H1 (cell line): ENCODE measurements around the gene NEURL1. TPM values are rescaled to one million over a fixed set of nuclear protein-coding genes. Genes with fewer than 3 reads are reported as not detected.

Experiments
- CTCF ChIA-PET: fragments of 300-600 bp; sonication (Branson Sonifier 250); formaldehyde crosslinking; loops from one replicate; lab custom pipeline; 2021; ENCODE audit not compliant: partially characterized antibody; lab: Charles Lee
- POLR2A ChIA-PET: fragments of 300-600 bp; sonication (Branson Sonifier 250); formaldehyde crosslinking; loops from one replicate; lab custom pipeline; 2021; ENCODE audit warnings: inconsistent platforms; ENCODE audit not compliant: partially characterized antibody; lab: Charles Lee
- DNase-seq, 2 experiments: peaks; one replicate each; pipeline versions ENCODE4 v3.0.0 to v3.0.0-alpha.2; 2010 to 2022; ENCODE audit warnings: low spot score in 2 of 2, low read depth in 1 of 2, mixed read lengths in 1 of 2
- FAIRE-seq: peaks from 2 replicates; lab custom pipeline; 2011; peaks lifted over from hg19 to GRCh38; lab: Jason Lieb, UNC
- H2AFZ ChIP-seq: 2 replicates; pipeline ENCODE4 v1.8.1; 2012; ENCODE audit warnings: low read length, inconsistent platforms
- H2AK5ac ChIP-seq: 2 replicates; pipeline ENCODE4 v1.6.1; 2013; ENCODE audit warnings: low read depth, low read length
- H2BK120ac ChIP-seq: replicated peaks from 2 replicates; pipeline ENCODE3; 2013; ENCODE audit warnings: low read depth, low read length, inconsistent platforms
- H2BK12ac ChIP-seq: 2 replicates; pipeline ENCODE4 v1.6.1; 2013; ENCODE audit warnings: low read depth, low read length
- H2BK15ac ChIP-seq: 2 replicates; pipeline ENCODE4 v1.6.1; 2013; ENCODE audit warnings: low read length
- H2BK20ac ChIP-seq: 2 replicates; pipeline ENCODE4 v1.6.1; 2013; ENCODE audit warnings: low read length
- H2BK5ac ChIP-seq: 2 replicates; pipeline ENCODE4 v1.6.1; 2013; ENCODE audit warnings: low read depth, low read length
- H3K14ac ChIP-seq: 2 replicates; pipeline ENCODE4 v1.6.1; 2013; ENCODE audit warnings: inconsistent platforms; ENCODE audit not compliant: insufficient read length
- H3K18ac ChIP-seq: 2 replicates; pipeline ENCODE4 v1.6.1; 2013; ENCODE audit warnings: low read length; ENCODE audit errors: extremely low read depth
- H3K23ac ChIP-seq: 2 replicates; pipeline ENCODE4 v1.6.1; 2013; ENCODE audit warnings: inconsistent platforms; ENCODE audit not compliant: insufficient read length
- H3K23me2 ChIP-seq: 2 replicates; pipeline ENCODE4 v1.6.1; 2013; ENCODE audit warnings: low read depth, low read length
- H3K27ac ChIP-seq: 2 replicates; pipeline ENCODE4 v1.6.1; 2011; ENCODE audit warnings: low read depth, low read length, inconsistent platforms
- H3K27me3 ChIP-seq, 4 experiments: replicated peaks in 1 of 4; 1 replicate in 1 of 4; 2 replicates in 3 of 4; pipeline versions ENCODE4 v1.6.1 to v1.8.1; 2011 to 2013; ENCODE audit warnings: low read length in 3 of 4, mild to moderate bottlenecking in 3 of 4, inconsistent platforms in 2 of 4, mixed read lengths in 2 of 4, moderate library complexity in 1 of 4; ENCODE audit not compliant: control insufficient read depth in 3 of 4, insufficient read depth in 3 of 4; ENCODE audit errors: extremely low read depth in 1 of 4
- H3K36me3 ChIP-seq, 4 experiments: 2 replicates each; pipeline versions ENCODE4 v1.6.1 to v1.8.1; 2011 to 2013; ENCODE audit warnings: mild to moderate bottlenecking in 4 of 4, low read length in 3 of 4, moderate library complexity in 2 of 4, control low read depth in 1 of 4, inconsistent platforms in 1 of 4; ENCODE audit not compliant: insufficient read depth in 4 of 4, control insufficient read depth in 2 of 4
- H3K4ac ChIP-seq: replicated peaks from 2 replicates; pipeline ENCODE3; 2013; ENCODE audit warnings: low read length, low read depth, mixed read lengths, inconsistent platforms; ENCODE audit not compliant: insufficient read length
- H3K4me1 ChIP-seq, 4 experiments: replicated peaks in 1 of 4; 1 replicate in 1 of 4; 2 replicates in 3 of 4; pipeline versions ENCODE4 v1.6.1 to v1.8.1; 2011 to 2013; ENCODE audit warnings: low read length in 3 of 4, inconsistent platforms in 2 of 4, mixed read lengths in 1 of 4; ENCODE audit not compliant: insufficient read depth in 4 of 4, control insufficient read depth in 3 of 4
- H3K4me2 ChIP-seq, 2 experiments: 2 replicates each; pipeline versions ENCODE4 v1.6.1 to v1.8.1; 2011 to 2013; ENCODE audit warnings: low read depth in 2 of 2, low read length in 2 of 2, control low read depth in 1 of 2, inconsistent platforms in 1 of 2, mild to moderate bottlenecking in 1 of 2; ENCODE audit not compliant: insufficient read depth in 1 of 2
- H3K4me3 ChIP-seq, 4 experiments: fragments of 200-600, 300-600 bp in 1 of 4; sonication (generic), shearing (Covaris generic), sonication (Bioruptor Twin) in 1 of 4; 2 replicates each; pipeline versions ENCODE4 v1.5.1 to v1.8.1; 2011 to 2016; ENCODE audit warnings: low read length in 4 of 4, low read depth in 3 of 4, control low read depth in 2 of 4, inconsistent platforms in 2 of 4, mild to moderate bottlenecking in 2 of 4, mixed read lengths in 1 of 4, moderate library complexity in 1 of 4; ENCODE audit not compliant: insufficient read depth in 2 of 4; ENCODE audit errors: extremely low read depth in 1 of 4
- H3K56ac ChIP-seq: replicated peaks from 2 replicates; pipeline ENCODE3; 2013; ENCODE audit warnings: low read depth, mild to moderate bottlenecking, mixed read lengths, low read length, inconsistent platforms; ENCODE audit not compliant: insufficient read length
- H3K79me1 ChIP-seq: 2 replicates; pipeline ENCODE4 v1.6.1; 2013; ENCODE audit warnings: low read depth, low read length, control low read depth
- H3K79me2 ChIP-seq, 2 experiments: 2 replicates each; pipeline versions ENCODE4 v1.6.1 to v1.8.1; 2012 to 2013; ENCODE audit warnings: low read length in 2 of 2, mild to moderate bottlenecking in 2 of 2, inconsistent platforms in 1 of 2; ENCODE audit not compliant: insufficient read depth in 2 of 2, control insufficient read depth in 1 of 2
- H3K9ac ChIP-seq, 4 experiments: replicated peaks in 1 of 4; 1 replicate in 1 of 4; 2 replicates in 3 of 4; pipeline versions ENCODE4 v1.6.1 to v1.8.1; 2011 to 2013; ENCODE audit warnings: low read depth in 3 of 4, low read length in 3 of 4, control low read depth in 2 of 4, mild to moderate bottlenecking in 2 of 4, moderate library complexity in 2 of 4, inconsistent platforms in 1 of 4; ENCODE audit errors: extremely low read depth in 1 of 4
- H3K9me3 ChIP-seq, 2 experiments: 2 replicates each; pipeline versions ENCODE4 v1.6.1 to v1.8.1; 2012 to 2013; ENCODE audit warnings: mild to moderate bottlenecking in 2 of 2, moderate library complexity in 2 of 2, control low read depth in 1 of 2, inconsistent platforms in 1 of 2, low read depth in 1 of 2, low read length in 1 of 2, mixed read lengths in 1 of 2; ENCODE audit not compliant: insufficient read depth in 2 of 2
- H4K20me1 ChIP-seq, 2 experiments: replicated peaks in 1 of 2; 2 replicates each; pipeline versions ENCODE3 to v1.8.1; 2011 to 2013; ENCODE audit warnings: inconsistent platforms in 2 of 2, low read length in 2 of 2, mild to moderate bottlenecking in 1 of 2; ENCODE audit not compliant: insufficient read depth in 2 of 2, control insufficient read depth in 1 of 2
- H4K5ac ChIP-seq: 2 replicates; pipeline ENCODE4 v1.6.1; 2013; ENCODE audit warnings: low read length, low read depth, mixed read lengths, inconsistent platforms; ENCODE audit not compliant: insufficient read length
- H4K8ac ChIP-seq: 2 replicates; pipeline ENCODE4 v1.8.0; 2013; ENCODE audit warnings: mild to moderate bottlenecking, moderate library complexity, low read length, inconsistent platforms; ENCODE audit not compliant: insufficient read depth; ENCODE audit errors: extremely low read depth
- H4K91ac ChIP-seq: replicated peaks from 2 replicates; pipeline ENCODE3; 2013; ENCODE audit warnings: low read length, mixed read lengths, inconsistent platforms; ENCODE audit not compliant: insufficient read length
- ATF2 ChIP-seq: IDR thresholded peaks from 2 replicates; pipeline ENCODE4 v1.6.1; 2012; ENCODE audit warnings: low read length, inconsistent platforms
- ATF3 ChIP-seq: IDR thresholded peaks from 2 replicates; pipeline ENCODE4 v1.6.1; 2011; ENCODE audit warnings: low read depth, mild to moderate bottlenecking, low read length; ENCODE audit not compliant: insufficient read depth
- EP300 ChIP-seq, 2 experiments: IDR thresholded peaks; 1 replicate in 1 of 2; 2 replicates in 1 of 2; pipeline ENCODE4 v1.6.1; 2011 to 2012; ENCODE audit warnings: low read depth in 2 of 2, low read length in 2 of 2, mild to moderate bottlenecking in 2 of 2, borderline replicate concordance in 1 of 2, inconsistent platforms in 1 of 2, moderate library complexity in 1 of 2
- GABPA ChIP-seq: IDR thresholded peaks from 2 replicates; pipeline ENCODE4 v1.6.1; 2011; ENCODE audit warnings: mild to moderate bottlenecking, low read length, moderate library complexity, borderline replicate concordance; ENCODE audit not compliant: insufficient read depth
- MAFK ChIP-seq: IDR thresholded peaks from 2 replicates; pipeline ENCODE4 v1.6.1; 2012; ENCODE audit warnings: low read depth, mild to moderate bottlenecking, improper control_type of control experiment, low read length
- NANOG ChIP-seq: IDR thresholded peaks from 2 replicates; pipeline ENCODE4 v1.6.1; 2011; ENCODE audit warnings: low read length, low read depth, mild to moderate bottlenecking, inconsistent platforms; ENCODE audit not compliant: insufficient read depth, poor library complexity, severe bottlenecking
- SAP30 ChIP-seq: fragments of 300-600 bp; sonication (generic); IDR thresholded peaks from 2 replicates; pipeline ENCODE4 v1.7.1; 2012; ENCODE audit warnings: low read length, moderate library complexity, mild to moderate bottlenecking, inconsistent platforms; ENCODE audit not compliant: insufficient read depth, insufficient replicate concordance
- TCF12 ChIP-seq: IDR thresholded peaks from 2 replicates; pipeline ENCODE4 v1.6.1; 2011; ENCODE audit warnings: low read depth, mild to moderate bottlenecking, low read length
- USF2 ChIP-seq: IDR thresholded peaks from 2 replicates; pipeline ENCODE4 v1.6.1; 2011; ENCODE audit warnings: low read length, improper control_type of control experiment
- WGBS, 2 experiments: shearing (Covaris generic) in 1 of 2; methylation state at CpG; one replicate each; pipeline versions ENCODE4 v1.1.6 to v1.1.7; 2013 to 2015; ENCODE audit warnings: low lambda C conversion rate in 2 of 2, mixed read lengths in 2 of 2, inconsistent platforms in 1 of 2, low coverage in 1 of 2, missing lambda C conversion rate in 1 of 2; ENCODE audit not compliant: insufficient replicate concordance in 2 of 2, insufficient coverage in 1 of 2, insufficient read length in 1 of 2; ENCODE audit errors: extremely low coverage in 1 of 2, missing lambda C conversion rate in 1 of 2; 5-methylcytosine and 5-hydroxymethylcytosine counted together
- polyA plus RNA-seq, 7 experiments: library from polyadenylated mRNA; depleted of rRNA in 3 of 7; stranded (reverse) in 5 of 7; unstranded in 2 of 7; fragments of >200 nt in 5 of 7; fragments of 200-250 nt in 2 of 7; gene quantifications; 1 replicate in 5 of 7; 2 replicates in 1 of 7; 4 replicates in 1 of 7; pipeline versions ENCODE4 v1.2.1 to v1.2.3, GENCODE V29; 2011 to 2013; ENCODE audit warnings: missing spikeins in 2 of 7, mixed read lengths in 2 of 7
- total RNA-seq: library from RNA; stranded (reverse); fragmentation: NEBNext Ultra II Directional; extraction: Animal tissue kit (Norgen Biotek cat#: 25700); gene quantifications from 2 replicates; pipeline ENCODE4 v1.2.1, GENCODE V29; 2021

The NEURL1 gene
- total and polyA plus RNA-seq, 2 of the 8 experiments (the other 6 are each of a cell fraction or from before 2014, with no cell fraction given) = 0.54 to 0.58 TPM

- Histone ChIP-seq H3K4me2 (no peak overlapping the region), H3K4me3 (no peak overlapping the region), H2BK20ac (no peak overlapping the region), H3K79me2 (no peaks in the 10 kb centered on the region; a peak in 1 of 4 replicates), H3K23ac (no peak overlapping the region), H3K56ac (no peak overlapping the region), H2BK120ac (no peak overlapping the region), H3K4me1 (peaks cover 0 to 4% (median 4%) of the 10 kb centered on the region in 4 experiments; a peak in 3 of 7 replicates), H2AFZ (no peak overlapping the region), H4K91ac (no peak overlapping the region), H3K23me2 (no peaks in the 10 kb centered on the region), H2BK12ac (no peak overlapping the region), H2BK5ac (no peak overlapping the region), H3K4ac (no peak overlapping the region), H3K9me3 (no peaks in the 10 kb centered on the region), H4K20me1 (no peaks in the 10 kb centered on the region), H2AK5ac (no peak overlapping the region), H4K5ac (no peak overlapping the region), H3K36me3 (no peaks in the 10 kb centered on the region), H3K27me3 (no peaks in the 10 kb centered on the region), H3K9ac (no peak overlapping the region), H2BK15ac (no peak overlapping the region), H3K14ac (no peak overlapping the region), H3K18ac (no peak overlapping the region), H3K27ac (no peak overlapping the region), H3K79me1 (peaks cover 4% of the 10 kb centered on the region; the same call in 1 of the 2 replicates), H4K8ac (no peak overlapping the region)
- DNase-seq (no peak), FAIRE-seq (no peak)
- WGBS, 2 experiments = 76% methylated on average over 1 of the region's 1 CpG; no CpG with 5 or more reads in 1 of the 2 experiments
- ChIA-PET POLR2A (interaction anchor here (1.0 to 1.2 kb wide), 2 partner anchors 12 to 13 kb away, joined by 3 read pairs; no protein-coding TSS in a partner anchor), CTCF (interaction anchor here (0.7 to 10.0 kb wide), 5 partner anchors 28 to 59 kb away, joined by 3 to 95 read pairs (median 4); no protein-coding TSS in a partner anchor)
- TF ChIP-seq SAP30 (no peak), ATF2 (no peak), USF2 (no peak), MAFK (no peak), ATF3 (no peak), NANOG (no peak), GABPA (no peak), TCF12 (no peak), EP300 (IDR thresholded peaks at IDR 0.05; ENCODE audit: borderline replicate concordance in 1 of 2, low read depth in 2 of 2, low read length in 2 of 2) (no peak)
Measured at GRCh38 chr10:103630156-103630555, 136.7 kb downstream of the NEURL1 start.
